Ishikawa (cell line): ENCODE results near the gene PGC.
A peak's percentile ranks its signal among the peaks of the same experiment; 100 is the strongest.

ENCODE experiments used
- CEBPB ChIP-seq: IDR thresholded peaks from 2 replicates; pipeline ENCODE4 v1.6.1; 2012
- CREB1 ChIP-seq: IDR thresholded peaks from 2 replicates; pipeline ENCODE4 v1.6.1; 2012; ENCODE audit warnings: low read depth
- EGR1 ChIP-seq: IDR thresholded peaks from 2 replicates; pipeline ENCODE4 v1.6.1; 2012
- EP300 ChIP-seq: IDR thresholded peaks from 2 replicates; pipeline ENCODE4 v1.6.1; 2012; ENCODE audit warnings: borderline replicate concordance
- FOXM1 ChIP-seq: IDR thresholded peaks from 2 replicates; pipeline ENCODE4 v1.6.1; 2012; ENCODE audit warnings: low read depth, borderline replicate concordance
- NFIC ChIP-seq: IDR thresholded peaks from 2 replicates; pipeline ENCODE4 v1.6.1; 2012
- RAD21 ChIP-seq: IDR thresholded peaks from 2 replicates; pipeline ENCODE4 v1.6.1; 2012; ENCODE audit warnings: low read depth
- REST ChIP-seq: IDR thresholded peaks from 2 replicates; pipeline ENCODE4 v1.6.1; 2012; ENCODE audit warnings: low read depth, mild to moderate bottlenecking
- TAF1 ChIP-seq: IDR thresholded peaks from 2 replicates; pipeline ENCODE4 v1.6.1; 2012; ENCODE audit warnings: low read depth, mild to moderate bottlenecking
- TCF12 ChIP-seq: IDR thresholded peaks from 2 replicates; pipeline ENCODE4 v1.6.1; 2012; ENCODE audit warnings: low read depth
- TEAD4 ChIP-seq: IDR thresholded peaks from 2 replicates; pipeline ENCODE4 v1.6.1; 2012
- YY1 ChIP-seq: IDR thresholded peaks from 2 replicates; pipeline ENCODE4 v1.6.1; 2012; ENCODE audit warnings: low read depth
- ZBTB7A ChIP-seq: IDR thresholded peaks from 2 replicates; pipeline ENCODE4 v1.6.1; 2012; ENCODE audit warnings: low read depth
- TF ChIP-seq, protein P1 (sequence below): IDR thresholded peaks from 2 replicates; pipeline ENCODE4 v1.6.1; 2012
- TF ChIP-seq, protein P2 (sequence below): IDR thresholded peaks from 2 replicates; pipeline ENCODE4 v1.6.1; 2012

Gene PGC

DNA sequence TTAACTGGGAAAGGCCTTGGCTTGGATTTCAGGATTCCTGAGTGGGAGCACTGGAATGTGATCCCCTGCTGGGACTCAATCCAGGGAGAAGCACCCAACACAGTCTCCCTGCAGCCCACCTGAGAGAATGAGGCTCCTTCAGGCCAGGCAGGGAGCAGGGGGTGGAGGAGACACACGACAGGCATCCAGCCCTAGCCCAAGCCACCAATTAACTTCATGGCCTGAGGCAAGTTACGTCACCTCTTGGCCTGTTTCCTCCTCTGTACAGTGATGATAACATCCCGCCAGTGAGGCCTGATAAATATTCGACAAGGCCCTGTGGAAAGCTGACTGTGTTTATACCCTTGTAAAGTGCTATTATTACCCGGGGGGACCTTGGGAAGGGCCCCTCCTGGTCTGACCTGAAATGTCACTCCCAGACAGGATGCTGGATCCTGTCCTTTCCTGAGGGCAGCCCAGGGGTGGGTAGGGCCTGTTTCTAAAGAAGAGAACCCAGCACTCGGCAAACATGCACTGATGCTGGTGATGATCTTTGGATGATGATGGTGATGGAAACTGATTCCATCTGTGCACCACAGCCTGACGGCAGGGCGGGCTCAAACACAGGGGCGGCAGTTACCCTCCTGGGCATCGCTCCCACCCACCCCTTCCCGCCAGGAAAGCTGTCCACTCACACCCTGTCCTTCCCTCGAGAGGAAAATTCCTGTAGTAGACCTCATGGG, 20.1 kb upstream of the PGC start:
- TF ChIP-seq, protein P1, sequence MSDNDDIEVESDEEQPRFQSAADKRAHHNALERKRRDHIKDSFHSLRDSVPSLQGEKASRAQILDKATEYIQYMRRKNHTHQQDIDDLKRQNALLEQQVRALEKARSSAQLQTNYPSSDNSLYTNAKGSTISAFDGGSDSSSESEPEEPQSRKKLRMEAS: no peak
- TF ChIP-seq NFIC: peak; percentile 10; the same call in 1 of the 2 replicates

DNA sequence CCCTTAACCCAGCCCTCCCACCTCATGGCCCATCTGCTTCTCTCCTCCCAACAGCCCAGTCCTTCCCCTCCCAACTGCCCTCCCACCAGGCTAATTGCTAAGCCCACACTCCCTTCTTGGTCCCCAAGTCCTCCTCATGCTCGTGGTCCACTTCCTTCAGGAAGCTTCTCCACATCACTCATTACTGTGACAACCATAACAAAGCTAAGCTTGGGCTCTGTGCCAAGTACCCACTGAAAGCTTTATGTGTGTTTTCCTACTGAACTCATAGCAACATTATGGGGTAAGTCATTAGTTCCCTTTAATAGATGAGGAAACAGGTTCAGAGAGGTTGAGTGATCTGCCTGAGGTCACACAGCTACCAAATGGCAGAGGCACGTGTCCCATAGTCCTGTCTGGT, 16.3 kb upstream of the PGC start:
- no peak for TF ChIP-seq CREB1

GRCh38 chr6:41759905-41760579, 12.8 kb upstream of the PGC start:
- TF ChIP-seq REST (no peak), YY1 (no peak), EP300 (no peak), CREB1 (no peak), TEAD4 (no peak), NFIC (no peak), TCF12 (no peak), CEBPB (no peak), EGR1 (no peak), TAF1 (no peak), ZBTB7A (no peak), FOXM1 (no peak), RAD21 (no peak)
- TF ChIP-seq, protein P2, sequence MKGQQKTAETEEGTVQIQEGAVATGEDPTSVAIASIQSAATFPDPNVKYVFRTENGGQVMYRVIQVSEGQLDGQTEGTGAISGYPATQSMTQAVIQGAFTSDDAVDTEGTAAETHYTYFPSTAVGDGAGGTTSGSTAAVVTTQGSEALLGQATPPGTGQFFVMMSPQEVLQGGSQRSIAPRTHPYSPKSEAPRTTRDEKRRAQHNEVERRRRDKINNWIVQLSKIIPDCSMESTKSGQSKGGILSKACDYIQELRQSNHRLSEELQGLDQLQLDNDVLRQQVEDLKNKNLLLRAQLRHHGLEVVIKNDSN: no peak
- TF ChIP-seq, protein P1: no peak

DNA sequence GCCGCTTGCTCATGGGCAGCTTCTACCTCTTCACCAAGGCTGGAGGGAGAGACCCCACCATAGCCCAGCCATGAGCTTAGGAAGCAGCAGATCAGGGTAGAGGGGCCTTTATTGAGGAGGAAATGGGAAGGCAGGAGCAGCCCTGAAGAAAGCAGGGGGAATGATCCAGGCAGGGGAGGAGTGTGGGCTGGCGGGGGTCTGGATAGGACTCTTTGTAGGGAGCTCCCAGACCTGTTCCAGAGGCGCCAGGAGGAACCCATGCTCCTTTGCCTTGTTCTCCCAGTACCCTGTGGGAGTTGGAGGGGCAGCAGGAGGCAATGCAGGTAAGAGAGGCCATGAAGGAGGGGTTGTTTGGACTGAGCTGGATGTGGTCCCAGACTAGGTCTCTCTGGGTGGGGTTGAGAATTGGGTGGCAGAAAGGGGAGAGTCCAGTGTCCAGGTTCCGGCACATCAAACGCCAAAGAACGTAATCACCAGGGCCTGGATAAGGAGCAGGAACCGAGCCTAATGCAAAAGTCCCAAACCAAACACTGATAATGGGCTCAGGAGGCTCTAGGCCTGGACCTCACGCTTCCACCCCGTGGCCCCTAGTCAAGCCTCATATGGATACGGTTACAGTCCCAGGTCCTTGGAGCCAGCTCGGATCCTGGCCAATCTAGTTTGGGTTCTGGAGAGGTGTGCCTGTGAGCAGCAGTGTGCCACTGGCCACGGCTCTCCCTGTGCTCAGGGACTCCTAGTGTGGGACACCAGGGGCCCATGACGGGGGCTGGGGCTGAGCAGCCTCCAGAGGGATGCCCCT, 12.1 kb upstream of the PGC start:
- no peak for TF ChIP-seq REST
- no peak for TF ChIP-seq ZBTB7A
- no peak for TF ChIP-seq CEBPB
- no peak for TF ChIP-seq CREB1
- no peak for TF ChIP-seq TCF12
- TF ChIP-seq EGR1: no peak

GRCh38 chr6:41758641-41759035, 11.4 kb upstream of the PGC start:
- no peak for TF ChIP-seq NFIC
- TF ChIP-seq TCF12: no peak
- no peak for TF ChIP-seq EGR1

GRCh38 chr6:41757931-41758640, 10.9 kb upstream of the PGC start:
- TF ChIP-seq TCF12 (no peak), NFIC (no peak), EGR1 (peak; percentile 36; the same call in 1 of the 2 replicates)

- TF ChIP-seq NFIC: no peak
- no peak for TF ChIP-seq CEBPB
- no peak for TF ChIP-seq REST
- TF ChIP-seq TEAD4: no peak
- TF ChIP-seq RAD21: no peak
- no peak for TF ChIP-seq CREB1
- no peak for TF ChIP-seq EGR1
- TF ChIP-seq, protein P1: no peak
- no peak for TF ChIP-seq FOXM1
- no peak for TF ChIP-seq YY1
- TF ChIP-seq TAF1: no peak
- TF ChIP-seq ZBTB7A: no peak
- TF ChIP-seq TCF12: no peak
- no peak for TF ChIP-seq EP300
- TF ChIP-seq, protein P2: no peak
Measured at GRCh38 chr6:41757271-41757670, 10.1 kb upstream of the PGC start.
